Type B pancreatic cell (in vitro differentiated cells): ENCODE measurements around the gene SLC29A1. TPM values are rescaled to one million over a fixed set of nuclear protein-coding genes. Genes with fewer than 3 reads are reported as not detected.

Experiments used
- DNase-seq: peaks from one replicate; pipeline ENCODE4 v3.0.0; 2021; ENCODE audit warnings: mixed read lengths; ENCODE audit not compliant: unreplicated experiment; ENCODE audit errors: extremely low spot score
- H3K27ac Mint-ChIP-seq: 2 replicates; pipeline ENCODE4 v1.8.0; 2021; ENCODE audit warnings: mild to moderate bottlenecking, mixed read lengths
- H3K27me3 Mint-ChIP-seq: 2 replicates; pipeline ENCODE4 v1.8.0; 2021; ENCODE audit warnings: mixed read lengths
- H3K36me3 Mint-ChIP-seq: 2 replicates; pipeline ENCODE4 v1.8.0; 2021; ENCODE audit warnings: mixed read lengths
- H3K4me1 Mint-ChIP-seq: one replicate; pipeline ENCODE4 v1.8.0; 2021; ENCODE audit warnings: mixed read lengths; ENCODE audit not compliant: unreplicated experiment
- H3K4me3 Mint-ChIP-seq: 2 replicates; pipeline ENCODE4 v1.8.0; 2021; ENCODE audit warnings: mild to moderate bottlenecking, mixed read lengths
- H3K9me3 Mint-ChIP-seq: 2 replicates; pipeline ENCODE4 v1.8.0; 2021; ENCODE audit warnings: mixed read lengths
- CTCF ChIP-seq: fragments of 200-600 bp; sonication (generic); conservative IDR thresholded peaks from 2 replicates; pipeline ENCODE4 v1.5.0; 2021; ENCODE audit warnings: antibody characterized with exemption, mild to moderate bottlenecking
- total RNA-seq: library from RNA; stranded (reverse); gene quantifications from 2 replicates; pipeline ENCODE4 v1.2.1, GENCODE V29; 2021; ENCODE audit warnings: low replicate concordance

The SLC29A1 gene
- total RNA-seq, 1 donor from 2014 or later: 33.6 TPM

- no peaks in the 10 kb centered on the region for H3K27me3 Mint-ChIP-seq
- H3K4me1 Mint-ChIP-seq: peaks cover 41% of the 10 kb centered on the region
- H3K9me3 Mint-ChIP-seq: no peaks in the 10 kb centered on the region
- H3K27ac Mint-ChIP-seq: peak overlapping the region; percentile 94
- no peak for TF ChIP-seq CTCF
- H3K4me3 Mint-ChIP-seq: peak overlapping the region; percentile 92
- H3K36me3 Mint-ChIP-seq: peaks cover 4% of the 10 kb centered on the region
- no peak for DNase-seq
These were observed 35.0 kb downstream of the SLC29A1 start for GRCh38 chr6:44258325-44258863.

GRCh38 chr6:44258921-44259320 lies 35.5 kb downstream of the SLC29A1 start:
- DNase-seq: no peak
- Mint-ChIP-seq H3K27me3 (no peaks in the 10 kb centered on the region), H3K27ac (peak overlapping the region; percentile 94), H3K36me3 (no peaks in the 10 kb centered on the region), H3K9me3 (no peaks in the 10 kb centered on the region), H3K4me1 (peaks cover 43% of the 10 kb centered on the region), H3K4me3 (peak overlapping the region; percentile 92)
- TF ChIP-seq CTCF: no peak

GRCh38 chr6:44260011-44260410 lies 36.6 kb downstream of the SLC29A1 start:
- no peak for TF ChIP-seq CTCF
- DNase-seq: no peak
- Mint-ChIP-seq H3K27ac (no peak overlapping the region), H3K4me3 (no peak overlapping the region), H3K27me3 (no peaks in the 10 kb centered on the region), H3K4me1 (peaks cover 48% of the 10 kb centered on the region), H3K9me3 (no peaks in the 10 kb centered on the region), H3K36me3 (no peaks in the 10 kb centered on the region)

GRCh38 chr6:44260451-44261297 lies 37.3 kb downstream of the SLC29A1 start:
- H3K4me1 Mint-ChIP-seq: peaks cover 47% of the 10 kb centered on the region
- H3K36me3 Mint-ChIP-seq: no peaks in the 10 kb centered on the region
- H3K27me3 Mint-ChIP-seq: no peaks in the 10 kb centered on the region
- no peaks in the 10 kb centered on the region for H3K9me3 Mint-ChIP-seq
- TF ChIP-seq CTCF: no peak
- DNase-seq: no peak
- H3K4me3 Mint-ChIP-seq: peak overlapping the region; percentile 32
- H3K27ac Mint-ChIP-seq: peak overlapping the region; percentile 3

- Mint-ChIP-seq H3K4me3 (no peak overlapping the region), H3K27me3 (peaks cover under 1% of the 10 kb centered on the region), H3K27ac (no peak overlapping the region), H3K36me3 (no peaks in the 10 kb centered on the region), H3K9me3 (no peaks in the 10 kb centered on the region), H3K4me1 (peaks cover 40% of the 10 kb centered on the region)
- no peak for DNase-seq
- no peak for TF ChIP-seq CTCF
These were observed 38.2 kb downstream of the SLC29A1 start for GRCh38 chr6:44261581-44261980.
